ENCODE results near the gene EEF1A2.
A peak's percentile ranks its signal among the peaks of the same experiment; 100 is the strongest.

- TF ChIP-seq, protein P1, sequence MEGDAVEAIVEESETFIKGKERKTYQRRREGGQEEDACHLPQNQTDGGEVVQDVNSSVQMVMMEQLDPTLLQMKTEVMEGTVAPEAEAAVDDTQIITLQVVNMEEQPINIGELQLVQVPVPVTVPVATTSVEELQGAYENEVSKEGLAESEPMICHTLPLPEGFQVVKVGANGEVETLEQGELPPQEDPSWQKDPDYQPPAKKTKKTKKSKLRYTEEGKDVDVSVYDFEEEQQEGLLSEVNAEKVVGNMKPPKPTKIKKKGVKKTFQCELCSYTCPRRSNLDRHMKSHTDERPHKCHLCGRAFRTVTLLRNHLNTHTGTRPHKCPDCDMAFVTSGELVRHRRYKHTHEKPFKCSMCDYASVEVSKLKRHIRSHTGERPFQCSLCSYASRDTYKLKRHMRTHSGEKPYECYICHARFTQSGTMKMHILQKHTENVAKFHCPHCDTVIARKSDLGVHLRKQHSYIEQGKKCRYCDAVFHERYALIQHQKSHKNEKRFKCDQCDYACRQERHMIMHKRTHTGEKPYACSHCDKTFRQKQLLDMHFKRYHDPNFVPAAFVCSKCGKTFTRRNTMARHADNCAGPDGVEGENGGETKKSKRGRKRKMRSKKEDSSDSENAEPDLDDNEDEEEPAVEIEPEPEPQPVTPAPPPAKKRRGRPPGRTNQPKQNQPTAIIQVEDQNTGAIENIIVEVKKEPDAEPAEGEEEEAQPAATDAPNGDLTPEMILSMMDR (IDR thresholded peaks at IDR 0.05 in 8 of 11, conservative IDR thresholded peaks at IDR 0.05 in 3 of 11): no peak
- peak in 1 of 3 donors; percentile 73 for TF ChIP-seq POLR2AphosphoS5 (IDR thresholded peaks at IDR 0.05)
- no peak for TF ChIP-seq POLR2A (IDR thresholded peaks at IDR 0.05)
Measured at GRCh38 chr20:63534831-63535651, 36.2 kb upstream of the EEF1A2 start.

All from spleen (tissue), 7 donors.